ENCODE data around the gene ZNRF2.
"Not testable (repeated sequence)": the region's sequence is repeated elsewhere in the genome, so short reads cannot be mapped to it uniquely, and the experiment has no call there.

ZNRF2 gene

DNA sequence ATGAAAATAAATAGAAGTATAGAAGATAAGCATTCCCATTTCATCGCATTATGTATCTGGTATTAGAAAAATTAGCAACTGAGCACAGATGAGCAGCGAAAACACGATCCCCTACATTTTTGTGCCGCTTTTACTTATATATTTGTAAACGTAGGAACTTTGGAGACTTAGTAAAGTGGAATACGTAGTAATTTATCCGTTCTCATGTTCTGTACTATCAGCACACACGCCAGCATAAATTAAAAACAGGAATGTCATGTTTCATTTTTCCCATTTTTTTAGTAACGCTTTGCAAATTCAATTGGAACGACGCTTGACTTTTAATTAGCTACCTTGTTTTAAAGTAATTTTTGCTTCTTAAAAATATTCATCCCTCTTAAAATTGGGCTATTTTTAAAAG, 2.4 kb downstream of the ZNRF2 start:
- in situ Hi-C loops (cut with MboI; ENCODE audit: low sequenced_read_pairs) = no loop called here

DNA sequence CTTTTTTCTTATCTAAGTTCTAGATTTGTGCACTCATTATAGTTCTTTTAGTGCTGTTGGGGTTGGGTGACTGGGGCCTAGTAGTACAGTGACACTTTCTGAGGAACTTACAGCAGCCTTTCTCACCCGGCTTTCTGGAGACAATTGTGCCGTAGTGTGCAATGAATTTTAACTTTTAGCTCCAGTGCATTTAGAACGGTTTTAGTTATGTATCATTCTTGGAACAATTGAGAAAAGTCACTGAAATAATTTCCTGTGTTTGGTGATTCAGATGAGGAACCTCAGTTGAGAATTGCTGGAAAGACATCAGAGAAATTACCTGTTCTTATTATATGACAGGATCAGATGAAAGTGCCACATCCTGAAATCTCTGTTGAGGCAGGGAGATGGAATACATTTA, 3.2 kb downstream of the ZNRF2 start:
- in situ Hi-C loops (cut with MboI; ENCODE audit: low sequenced_read_pairs) = not testable (repeated sequence)

DNA sequence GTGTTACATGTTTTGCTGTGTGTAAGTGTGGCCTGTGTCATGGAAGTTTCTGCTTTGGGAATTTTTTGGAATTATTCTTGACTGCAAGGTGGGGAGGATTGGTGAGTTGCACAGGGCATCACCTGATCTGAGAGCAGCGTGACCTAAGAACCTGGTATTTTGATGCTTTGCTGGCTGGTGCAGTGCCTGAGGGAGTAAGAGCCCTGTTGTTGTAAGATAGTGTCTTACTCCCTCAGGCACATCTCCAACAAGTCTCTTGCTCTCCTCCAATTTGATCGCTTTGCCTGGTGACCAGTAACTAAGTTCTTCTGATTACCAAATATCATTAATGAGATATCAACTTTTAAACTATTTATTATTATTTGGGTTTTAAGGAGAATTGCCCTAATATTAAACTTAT, 5.2 kb downstream of the ZNRF2 start:
- in situ Hi-C loops (cut with MboI; ENCODE audit: low sequenced_read_pairs) = not testable (repeated sequence)

DNA sequence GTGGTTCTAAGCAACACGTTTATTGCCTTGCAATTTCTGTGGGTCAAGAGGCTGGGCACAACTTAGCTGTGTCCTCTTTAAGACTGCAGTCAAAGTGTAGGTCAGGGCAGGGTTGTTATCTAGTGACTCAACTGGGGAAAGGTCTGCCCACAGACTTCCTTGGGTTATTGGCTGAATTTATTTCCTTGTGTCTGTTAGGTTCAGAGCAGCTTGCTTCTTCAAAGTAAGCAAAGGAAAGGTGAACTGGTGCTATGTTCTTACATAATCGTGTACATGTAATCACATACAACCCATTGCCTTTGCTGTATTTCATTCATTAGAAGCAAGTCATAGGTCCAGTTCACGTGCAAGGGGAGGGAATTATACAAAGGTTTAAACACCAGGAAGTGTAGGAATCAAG, 5.9 kb downstream of the ZNRF2 start:
- in situ Hi-C loops (cut with MboI; ENCODE audit: low sequenced_read_pairs) = not testable (repeated sequence)

DNA sequence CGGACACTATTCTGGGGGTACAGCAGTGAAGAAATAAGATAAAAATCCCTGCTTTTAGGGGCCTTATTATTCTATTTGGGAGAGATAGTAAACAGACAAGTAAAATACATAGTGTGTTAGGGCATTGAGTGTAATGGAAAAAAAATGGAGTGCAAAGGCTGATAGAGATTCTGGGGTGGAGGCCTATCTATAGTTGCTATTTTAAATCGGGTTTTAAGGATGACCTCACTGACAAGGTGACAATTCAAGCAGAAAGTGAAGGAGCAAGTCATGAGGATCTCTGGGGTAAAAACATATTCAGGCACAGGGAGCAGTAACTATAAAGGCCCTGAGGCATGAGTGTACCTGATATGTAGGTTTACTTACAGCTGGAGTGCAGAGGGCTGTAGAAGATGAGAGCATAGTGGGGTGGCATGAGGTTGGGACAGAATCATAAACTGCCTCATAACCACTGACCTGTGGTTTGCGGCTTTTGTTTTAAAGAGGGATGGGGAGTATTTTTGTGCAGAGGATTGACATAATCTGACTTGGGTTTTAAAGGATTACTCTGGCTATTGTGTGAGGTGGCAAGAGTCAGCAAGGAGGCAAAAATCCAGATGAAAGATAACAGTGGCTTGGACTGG, 8.1 kb downstream of the ZNRF2 start:
- in situ Hi-C loops (cut with MboI; ENCODE audit: low sequenced_read_pairs) = not testable (repeated sequence)

DNA sequence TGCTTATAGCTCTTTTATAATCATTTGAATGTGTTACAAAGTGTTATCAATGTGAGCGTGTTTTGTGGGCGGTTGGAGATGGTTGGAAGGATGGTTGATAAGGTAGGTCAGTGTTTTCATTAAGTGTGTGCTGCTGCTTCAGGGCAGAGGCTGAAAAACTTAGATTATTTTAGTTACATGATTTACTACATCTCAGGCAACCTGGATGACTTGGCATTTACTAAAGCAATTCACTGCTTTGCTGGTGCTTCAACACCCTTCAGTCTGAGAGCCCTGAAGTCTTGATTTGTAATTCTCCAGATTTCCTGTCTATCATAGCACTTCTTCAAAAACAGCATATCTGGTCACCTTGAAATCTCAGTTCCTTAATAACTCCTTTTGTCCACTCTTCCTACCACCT, 11.9 kb downstream of the ZNRF2 start:
- in situ Hi-C loops (cut with MboI; ENCODE audit: low sequenced_read_pairs) = not testable (repeated sequence)

DNA sequence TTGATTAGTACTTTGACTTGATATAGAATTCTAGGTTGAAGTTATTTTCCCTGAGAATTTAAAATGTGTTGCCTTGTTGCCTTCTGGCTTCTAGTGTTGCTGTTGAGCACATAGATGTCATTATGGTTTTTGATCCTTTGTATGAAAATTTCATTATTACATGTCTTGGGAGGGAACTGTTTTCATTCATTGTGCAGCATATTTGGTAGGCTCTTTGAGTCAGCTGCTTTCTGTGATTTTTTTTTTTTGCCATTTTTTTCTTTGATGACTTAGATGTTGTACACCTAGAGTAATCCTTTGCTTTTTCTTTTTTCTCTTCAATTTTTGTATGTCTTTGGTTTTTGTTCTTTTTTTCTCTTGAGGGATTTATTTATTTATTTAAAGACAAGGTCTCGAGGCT, 13.1 kb downstream of the ZNRF2 start:
- in situ Hi-C loops (cut with MboI; ENCODE audit: low sequenced_read_pairs) = not testable (repeated sequence)

DNA sequence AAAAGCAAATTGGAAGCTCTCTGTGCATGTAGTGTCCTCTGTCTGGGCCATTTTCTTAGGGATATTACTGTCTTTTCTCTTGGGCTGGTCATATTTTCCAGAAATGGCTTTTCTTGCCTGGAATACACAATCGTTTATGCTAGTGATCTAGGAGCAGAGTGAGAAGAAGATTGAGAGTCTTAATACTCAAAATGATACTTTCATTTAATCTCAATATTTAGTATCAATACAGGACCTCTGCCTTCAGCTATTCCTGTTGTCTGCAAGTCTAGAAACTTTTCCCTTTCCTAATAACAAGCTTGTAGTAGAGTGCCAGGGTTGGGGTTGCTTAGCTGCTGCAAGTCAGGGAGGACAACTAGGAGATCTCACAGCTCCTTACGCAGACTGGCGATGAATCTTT, 14.0 kb downstream of the ZNRF2 start:
- in situ Hi-C loops (cut with MboI; ENCODE audit: low sequenced_read_pairs) = not testable (repeated sequence)

DNA sequence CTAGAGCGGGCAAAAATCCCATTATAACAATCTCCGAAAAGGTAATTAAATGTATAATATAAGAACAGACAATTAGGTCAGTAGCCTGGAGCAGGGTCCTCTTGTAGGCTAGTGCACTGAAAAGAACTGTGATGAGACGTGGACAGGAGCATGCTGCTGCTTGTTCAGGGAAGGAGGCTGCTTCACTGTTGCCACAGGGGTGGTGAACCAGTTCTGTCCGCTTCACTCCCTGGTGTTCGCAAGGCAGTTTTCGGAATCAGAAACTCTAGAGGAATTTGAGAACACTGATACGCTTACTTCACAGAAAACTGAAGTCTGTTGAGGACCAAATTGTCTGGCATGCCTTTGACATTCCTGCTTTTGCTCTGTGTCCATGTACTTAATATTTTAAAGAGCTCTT, 17.4 kb downstream of the ZNRF2 start:
- in situ Hi-C loops (cut with MboI; ENCODE audit: low sequenced_read_pairs) = no loop called here

DNA sequence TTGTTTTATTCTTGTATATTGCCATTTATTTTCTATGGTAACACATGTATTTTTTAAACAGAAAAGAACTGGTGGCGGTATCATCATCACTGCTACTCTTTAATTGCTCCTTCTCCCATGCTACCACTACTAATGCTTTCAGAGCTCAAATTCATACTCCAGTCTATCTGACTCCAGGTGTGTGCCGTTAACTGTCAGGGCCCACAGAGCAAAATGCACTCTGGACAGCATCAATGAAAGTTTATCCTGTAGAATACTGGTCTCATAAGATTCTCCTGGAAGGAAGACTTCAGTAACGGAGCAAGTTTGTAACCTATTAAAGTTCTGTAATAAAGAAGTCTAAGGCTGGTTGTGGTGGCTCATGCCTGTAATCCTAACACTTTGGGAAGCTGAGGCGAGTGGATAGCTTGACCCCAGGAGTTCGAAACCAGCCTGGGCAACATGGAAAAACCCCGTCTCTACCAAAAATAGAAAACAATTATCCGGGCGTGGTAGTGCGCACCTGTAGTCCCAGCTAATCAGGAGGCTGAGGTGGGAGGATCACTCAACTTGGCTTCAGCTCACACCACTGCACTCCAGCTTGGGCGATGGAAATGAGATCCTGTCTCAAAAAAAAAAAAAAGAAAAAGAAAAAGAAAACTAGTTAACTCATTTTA, 18.4 kb downstream of the ZNRF2 start:
- in situ Hi-C loops (cut with MboI; ENCODE audit: low sequenced_read_pairs) = no loop called here

DNA sequence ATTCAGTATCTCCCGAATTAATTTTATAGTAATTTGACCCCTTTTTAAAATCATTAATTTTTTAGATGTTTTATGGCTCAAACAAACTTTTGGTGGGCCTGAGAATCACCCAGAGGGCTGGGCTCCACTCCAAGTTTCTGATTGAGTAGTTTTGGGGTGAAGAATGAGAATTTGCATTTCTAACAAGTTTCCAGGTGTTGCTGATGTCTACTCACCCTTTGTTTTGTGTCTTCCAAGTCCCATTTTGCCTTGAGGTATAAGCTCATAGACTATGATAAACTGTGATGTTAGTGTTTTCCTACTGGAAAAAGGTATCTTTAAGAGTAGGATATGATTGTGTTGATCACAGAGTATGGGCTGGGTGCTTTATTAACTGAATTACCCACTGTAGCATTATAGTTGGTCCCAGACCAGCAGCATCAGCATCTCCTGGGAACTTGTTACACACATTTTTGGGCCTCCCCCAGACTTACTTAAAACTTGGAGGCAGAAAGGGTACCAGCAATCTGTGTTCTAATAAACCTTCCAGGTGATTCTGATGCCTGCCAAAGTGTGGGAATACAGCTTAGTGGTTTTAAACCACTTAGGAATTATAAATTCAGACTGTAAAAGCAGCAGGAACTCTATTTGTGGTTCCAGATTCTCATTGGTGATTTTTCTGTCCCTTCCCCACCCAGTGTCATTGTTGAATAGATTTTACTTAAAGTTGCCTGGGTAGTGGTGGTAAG, 19.1 kb downstream of the ZNRF2 start:
- in situ Hi-C loops (cut with MboI; ENCODE audit: low sequenced_read_pairs) = no loop called here

DNA sequence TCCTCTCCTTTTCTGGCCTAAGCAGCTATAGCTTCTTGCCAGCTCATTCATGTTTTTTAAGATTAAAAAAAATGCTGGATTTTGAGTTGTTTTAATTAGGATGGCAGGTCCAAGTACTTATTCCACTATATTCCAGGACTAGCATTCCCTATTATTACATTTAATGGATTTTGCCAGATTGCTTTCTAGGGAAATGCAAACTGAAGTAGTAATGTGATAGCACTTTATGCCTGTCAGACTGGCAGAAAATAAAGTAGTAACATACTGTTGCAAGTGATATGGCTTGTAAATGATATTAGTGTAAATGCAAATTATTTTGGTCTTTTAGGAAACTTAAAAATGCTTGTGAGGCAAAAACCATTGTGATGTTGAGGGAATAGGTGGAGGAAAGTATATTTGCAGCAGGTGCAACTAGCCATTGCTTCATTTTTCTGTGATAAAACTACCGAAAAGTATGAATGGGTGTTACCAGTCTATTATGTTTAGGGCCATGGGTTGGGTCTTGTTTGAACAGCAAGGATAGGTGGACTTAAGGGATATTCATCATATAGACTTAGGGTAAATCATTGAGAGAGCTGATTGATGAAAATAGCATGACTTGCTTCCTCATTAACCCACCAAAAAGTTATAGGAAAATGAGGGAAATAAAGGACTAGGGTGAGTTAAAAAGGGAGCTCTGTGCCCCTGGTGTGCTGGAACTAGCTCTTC, 19.9 kb downstream of the ZNRF2 start:
- in situ Hi-C loops (cut with MboI; ENCODE audit: low sequenced_read_pairs) = no loop called here

DNA sequence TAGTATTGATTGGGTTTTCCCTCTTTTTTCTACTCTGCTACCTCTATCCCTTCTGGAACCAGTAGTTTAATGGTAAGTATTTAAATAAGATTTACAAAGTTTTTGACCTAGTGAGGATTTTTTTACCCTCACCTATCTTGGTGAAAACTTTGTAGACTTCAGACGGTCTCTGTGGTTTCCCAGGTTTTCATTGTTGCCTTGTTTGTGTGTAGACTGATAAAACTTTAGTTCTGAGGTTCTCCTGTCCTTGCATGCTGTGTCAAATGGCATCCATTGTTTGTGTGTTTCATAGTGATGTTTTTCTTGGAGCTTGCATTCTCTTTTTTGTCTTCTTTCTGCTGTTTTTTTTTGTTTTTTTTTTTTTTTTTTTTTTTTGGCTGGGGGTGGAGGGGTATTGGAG, 22.6 kb downstream of the ZNRF2 start:
- in situ Hi-C loops (cut with MboI; ENCODE audit: low sequenced_read_pairs) = no loop called here

DNA sequence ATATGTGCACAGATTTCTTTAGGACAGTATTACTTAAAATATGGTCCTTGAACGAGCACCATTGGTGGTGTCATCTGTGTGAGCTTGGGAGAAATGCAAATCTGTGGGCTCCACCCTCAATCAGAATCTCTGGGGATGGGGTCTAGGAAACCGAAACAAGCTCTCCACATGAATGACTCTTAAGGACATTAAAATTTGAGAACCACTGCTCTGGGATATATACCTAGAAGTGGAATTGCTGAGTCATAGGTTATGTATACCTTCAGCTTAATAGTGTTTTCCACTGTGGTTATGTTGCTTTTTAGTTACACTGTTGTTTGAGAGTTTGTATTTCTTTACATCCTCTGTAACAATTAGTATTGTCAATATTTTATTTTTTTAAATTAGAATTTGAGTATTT, 24.0 kb downstream of the ZNRF2 start:
- in situ Hi-C loops (cut with MboI; ENCODE audit: low sequenced_read_pairs) = no loop called here

DNA sequence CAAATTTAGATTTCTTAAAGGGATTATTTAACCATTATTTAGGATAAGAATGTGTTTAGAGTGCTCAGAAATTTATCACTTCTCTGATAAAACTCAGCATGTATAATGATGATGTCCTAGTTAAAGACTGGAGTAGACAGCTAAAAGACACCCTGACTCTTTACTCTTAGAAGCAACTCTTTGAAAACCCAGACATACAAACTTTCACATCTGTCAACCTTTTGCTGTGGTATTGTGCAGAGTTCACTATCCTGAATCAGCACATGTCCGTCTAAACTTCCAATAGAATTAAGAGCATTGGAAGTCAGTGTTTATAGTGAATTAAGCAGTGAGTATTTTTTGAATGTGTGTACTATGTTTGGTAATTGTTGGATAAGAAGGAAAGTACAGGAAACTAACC, 24.9 kb downstream of the ZNRF2 start:
- in situ Hi-C loops (cut with MboI; ENCODE audit: low sequenced_read_pairs) = no loop called here

DNA sequence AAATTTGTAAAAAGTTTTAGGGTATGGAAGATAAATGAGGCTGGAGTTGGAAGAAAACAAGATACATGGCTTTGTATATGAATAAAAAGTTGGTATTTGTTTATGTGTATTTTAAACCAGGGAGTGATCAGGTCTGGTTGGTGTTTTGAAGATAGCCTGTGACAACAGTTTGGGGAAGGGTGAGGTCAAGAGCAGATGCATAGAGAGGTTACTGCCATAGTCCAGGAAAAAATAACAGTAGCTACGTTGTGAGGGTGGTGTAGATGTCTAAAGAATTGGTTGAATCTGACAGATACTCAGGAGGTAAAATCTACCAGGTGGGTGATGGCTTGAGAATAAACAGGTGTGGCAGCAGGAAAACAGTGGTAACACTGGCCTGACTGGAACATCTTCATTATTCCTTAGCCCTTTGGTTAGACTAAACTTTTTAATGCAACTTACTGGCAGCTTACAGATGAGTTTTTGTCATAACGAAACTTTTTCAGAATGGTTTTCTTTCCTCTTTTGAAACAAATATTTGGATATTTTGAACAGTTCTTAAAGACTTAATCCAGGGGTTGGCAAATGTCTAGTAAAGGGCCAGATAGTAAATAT, 25.5 kb downstream of the ZNRF2 start:
- in situ Hi-C loops (cut with MboI; ENCODE audit: low sequenced_read_pairs) = no loop called here

DNA sequence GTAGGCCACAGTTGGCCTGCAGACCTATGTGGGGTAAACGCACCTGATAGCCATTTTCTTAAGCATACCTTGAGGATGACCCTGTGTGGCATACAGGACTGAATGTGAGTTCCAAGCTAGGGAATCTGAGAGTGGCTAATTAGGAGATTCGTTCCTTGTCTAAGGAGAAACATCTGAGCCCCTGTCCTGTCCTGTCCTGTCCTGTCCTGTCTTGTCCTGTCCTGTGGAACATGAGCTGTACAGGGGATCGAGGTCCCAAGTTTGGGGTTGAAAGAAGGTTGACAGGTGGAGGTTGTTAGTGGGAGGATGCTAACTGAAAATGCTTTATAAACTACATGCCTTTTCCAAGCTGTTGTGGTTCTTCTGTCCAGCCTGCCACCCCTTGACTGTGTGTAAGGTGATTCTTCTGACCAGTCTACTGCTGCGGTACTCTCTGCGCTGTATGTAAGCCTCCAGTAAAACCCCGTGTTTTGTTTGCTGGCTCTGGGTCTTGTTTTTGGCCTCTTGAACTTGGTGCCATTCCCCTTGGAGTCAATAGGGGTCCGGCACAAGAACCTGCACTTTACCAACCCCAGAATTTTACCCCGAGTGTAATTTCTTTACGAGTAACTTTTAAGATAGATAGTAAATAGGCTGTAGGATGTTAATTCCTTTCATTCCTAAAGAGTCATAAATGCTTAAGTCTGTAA, 26.4 kb downstream of the ZNRF2 start:
- in situ Hi-C loops (cut with MboI; ENCODE audit: low sequenced_read_pairs) = no loop called here

DNA sequence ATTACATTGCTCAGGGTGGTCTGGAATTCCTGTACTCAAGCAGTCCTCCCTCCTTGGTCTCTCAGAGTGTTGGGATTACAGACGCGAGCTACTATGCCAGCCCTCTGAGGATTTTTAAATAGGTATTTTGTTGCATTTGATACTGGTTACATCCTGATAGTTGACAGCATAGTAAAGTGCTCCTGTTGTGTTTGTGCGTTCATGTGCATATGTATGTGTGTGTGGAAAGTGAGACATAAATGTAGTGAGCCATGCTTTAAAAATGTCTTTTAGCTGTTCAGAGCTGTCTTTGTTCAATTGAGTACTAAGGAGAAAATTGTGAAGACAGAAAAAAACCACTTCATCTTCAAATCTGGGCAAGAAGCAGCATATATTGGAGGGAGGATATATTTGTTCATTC, 27.8 kb downstream of the ZNRF2 start:
- in situ Hi-C loops (cut with MboI; ENCODE audit: low sequenced_read_pairs) = no loop called here

DNA sequence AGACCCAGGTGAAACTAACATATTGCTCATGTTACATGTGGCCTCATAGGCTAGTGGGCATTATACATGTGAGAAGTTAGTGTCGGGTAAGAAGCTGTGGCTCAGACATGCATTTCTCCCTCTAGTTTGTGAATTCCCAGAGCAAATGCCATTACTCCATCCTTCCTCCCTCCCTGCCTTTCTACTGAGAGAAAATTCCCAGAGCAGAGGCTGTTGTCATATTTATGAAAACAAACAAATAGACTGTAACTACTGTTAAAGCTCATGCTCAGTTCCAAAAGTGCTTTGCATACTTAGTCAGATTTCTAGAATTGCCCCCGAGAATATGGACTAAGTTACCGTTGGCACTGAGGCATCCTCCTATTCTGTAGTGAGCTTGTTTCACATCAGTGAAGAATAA, 29.0 kb downstream of the ZNRF2 start:
- in situ Hi-C loops (cut with MboI; ENCODE audit: low sequenced_read_pairs) = no loop called here

DNA sequence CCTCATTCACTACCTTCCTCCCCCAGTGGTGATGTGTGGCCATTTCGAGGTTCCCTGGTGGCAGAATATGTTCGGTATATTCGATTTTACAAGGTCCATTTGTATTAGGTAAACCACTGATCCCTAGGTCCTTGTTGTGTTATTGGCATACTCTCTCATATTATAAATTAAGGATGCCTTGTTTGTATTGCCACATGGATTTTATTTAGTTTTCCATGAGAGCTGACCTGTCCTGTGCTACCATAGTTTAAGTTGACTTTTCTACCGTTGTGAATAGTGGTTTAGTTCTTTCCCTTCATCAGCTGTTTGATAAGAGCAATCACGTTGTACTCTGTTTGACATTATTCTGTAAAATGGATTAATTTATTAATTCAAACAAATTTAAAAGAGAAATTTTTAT, 29.4 kb downstream of the ZNRF2 start:
- in situ Hi-C loops (cut with MboI; ENCODE audit: low sequenced_read_pairs) = no loop called here

DNA sequence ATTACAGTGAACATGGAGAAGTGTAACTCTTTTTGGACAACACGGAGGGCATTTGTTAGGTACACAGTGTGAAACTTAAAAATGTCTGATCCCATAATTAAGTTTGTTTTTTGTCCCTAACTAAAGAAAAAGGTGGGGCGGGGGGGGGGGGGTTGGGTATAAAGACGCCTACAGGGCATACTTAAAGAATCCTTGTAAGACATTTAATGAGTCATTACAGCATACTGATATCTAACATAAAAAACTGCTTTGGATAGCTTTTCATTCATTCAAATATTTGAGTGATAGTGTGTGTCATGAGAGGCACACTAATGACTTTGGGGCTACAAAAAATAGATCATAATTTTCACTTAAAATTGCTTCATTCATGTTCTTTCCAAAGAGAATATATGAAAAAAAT, 31.2 kb downstream of the ZNRF2 start:
- in situ Hi-C loops (cut with MboI; ENCODE audit: low sequenced_read_pairs) = no loop called here
